BE2C (cell line): ENCODE data around the gene APOA4.

Source experiments
- DNase-seq: peaks from one replicate; pipeline ENCODE4 v3.0.0-alpha.2; 2020
- H3K27me3 ChIP-seq: fragments of 250-450 bp; sonication (Bioruptor Pico); 2 replicates; pipeline ENCODE4 v1.5.1; 2020; ENCODE audit warnings: mild to moderate bottlenecking
- H3K36me3 ChIP-seq: fragments of 250-450 bp; sonication (Bioruptor Pico); 2 replicates; pipeline ENCODE4 v1.5.1; 2020; ENCODE audit warnings: mild to moderate bottlenecking
- H3K4me1 ChIP-seq: fragments of 250-450 bp; sonication (Bioruptor Pico); 2 replicates; pipeline ENCODE4 v1.5.1; 2020
- H3K4me3 ChIP-seq: 2 replicates; pipeline ENCODE4 v1.5.1; 2011; ENCODE audit warnings: low read depth, low read length
- H3K9me3 ChIP-seq: fragments of 250-450 bp; sonication (Bioruptor Pico); 2 replicates; pipeline ENCODE4 v1.5.1; 2020
- TF ChIP-seq, protein P1 (sequence below): IDR thresholded peaks from 2 replicates; pipeline ENCODE4 v1.5.1; 2012; ENCODE audit warnings: mild to moderate bottlenecking, low read depth, low read length

APOA4 gene

DNA sequence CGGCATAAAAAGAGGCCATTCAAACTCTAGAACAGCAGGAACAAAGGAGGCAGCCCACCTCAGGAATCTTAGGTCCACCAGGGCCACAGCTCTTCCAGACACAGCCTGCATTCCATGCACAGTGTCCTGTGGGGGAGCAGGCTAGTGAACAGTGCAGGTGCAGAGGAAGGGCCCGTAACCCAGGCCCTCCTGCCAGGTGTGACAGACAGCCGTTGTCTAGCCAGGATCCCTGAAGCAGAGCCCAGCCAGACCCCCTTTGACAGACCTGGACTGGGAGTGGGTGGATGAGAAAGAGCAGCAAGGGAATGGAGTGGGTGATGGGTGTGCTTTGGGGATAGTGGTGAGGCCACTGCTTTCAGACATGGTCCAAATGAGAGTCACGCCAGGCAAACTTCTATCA lies 34.1 kb downstream of the APOA4 start:
- H3K27me3 ChIP-seq = no peaks in the 10 kb centered on the region
- H3K4me3 ChIP-seq = no peak overlapping the region
- H3K4me1 ChIP-seq = no peaks in the 10 kb centered on the region
- TF ChIP-seq, protein P1, sequence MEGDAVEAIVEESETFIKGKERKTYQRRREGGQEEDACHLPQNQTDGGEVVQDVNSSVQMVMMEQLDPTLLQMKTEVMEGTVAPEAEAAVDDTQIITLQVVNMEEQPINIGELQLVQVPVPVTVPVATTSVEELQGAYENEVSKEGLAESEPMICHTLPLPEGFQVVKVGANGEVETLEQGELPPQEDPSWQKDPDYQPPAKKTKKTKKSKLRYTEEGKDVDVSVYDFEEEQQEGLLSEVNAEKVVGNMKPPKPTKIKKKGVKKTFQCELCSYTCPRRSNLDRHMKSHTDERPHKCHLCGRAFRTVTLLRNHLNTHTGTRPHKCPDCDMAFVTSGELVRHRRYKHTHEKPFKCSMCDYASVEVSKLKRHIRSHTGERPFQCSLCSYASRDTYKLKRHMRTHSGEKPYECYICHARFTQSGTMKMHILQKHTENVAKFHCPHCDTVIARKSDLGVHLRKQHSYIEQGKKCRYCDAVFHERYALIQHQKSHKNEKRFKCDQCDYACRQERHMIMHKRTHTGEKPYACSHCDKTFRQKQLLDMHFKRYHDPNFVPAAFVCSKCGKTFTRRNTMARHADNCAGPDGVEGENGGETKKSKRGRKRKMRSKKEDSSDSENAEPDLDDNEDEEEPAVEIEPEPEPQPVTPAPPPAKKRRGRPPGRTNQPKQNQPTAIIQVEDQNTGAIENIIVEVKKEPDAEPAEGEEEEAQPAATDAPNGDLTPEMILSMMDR = no peak
- H3K9me3 ChIP-seq = no peaks in the 10 kb centered on the region
- H3K36me3 ChIP-seq = peaks cover 25% of the 10 kb centered on the region
- no peak for DNase-seq

DNA sequence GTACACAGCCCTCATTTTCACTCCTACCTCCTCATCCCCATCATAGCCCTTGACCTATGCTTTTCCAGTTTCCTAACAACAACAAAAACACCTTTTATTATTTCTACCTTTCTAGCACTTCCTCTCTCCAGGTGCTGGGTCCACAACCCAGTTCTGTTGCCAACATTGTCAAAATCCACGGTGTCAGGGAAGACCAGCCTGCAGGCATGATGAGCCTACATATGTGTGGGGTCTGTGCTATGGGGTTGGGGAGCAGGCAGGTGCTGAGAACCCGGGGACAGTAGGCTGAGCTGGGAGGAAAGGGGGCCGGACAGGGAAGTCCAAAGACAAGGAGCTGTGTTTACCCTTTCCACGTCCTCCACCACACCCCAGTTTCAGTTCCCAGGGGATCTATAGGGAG lies 34.6 kb downstream of the APOA4 start:
- TF ChIP-seq, protein P1 = no peak
- DNase-seq = no peak
- Histone ChIP-seq H3K27me3 (no peaks in the 10 kb centered on the region), H3K9me3 (no peaks in the 10 kb centered on the region), H3K4me3 (peak overlapping the region; percentile 96), H3K36me3 (peaks cover 27% of the 10 kb centered on the region), H3K4me1 (no peaks in the 10 kb centered on the region)

DNA sequence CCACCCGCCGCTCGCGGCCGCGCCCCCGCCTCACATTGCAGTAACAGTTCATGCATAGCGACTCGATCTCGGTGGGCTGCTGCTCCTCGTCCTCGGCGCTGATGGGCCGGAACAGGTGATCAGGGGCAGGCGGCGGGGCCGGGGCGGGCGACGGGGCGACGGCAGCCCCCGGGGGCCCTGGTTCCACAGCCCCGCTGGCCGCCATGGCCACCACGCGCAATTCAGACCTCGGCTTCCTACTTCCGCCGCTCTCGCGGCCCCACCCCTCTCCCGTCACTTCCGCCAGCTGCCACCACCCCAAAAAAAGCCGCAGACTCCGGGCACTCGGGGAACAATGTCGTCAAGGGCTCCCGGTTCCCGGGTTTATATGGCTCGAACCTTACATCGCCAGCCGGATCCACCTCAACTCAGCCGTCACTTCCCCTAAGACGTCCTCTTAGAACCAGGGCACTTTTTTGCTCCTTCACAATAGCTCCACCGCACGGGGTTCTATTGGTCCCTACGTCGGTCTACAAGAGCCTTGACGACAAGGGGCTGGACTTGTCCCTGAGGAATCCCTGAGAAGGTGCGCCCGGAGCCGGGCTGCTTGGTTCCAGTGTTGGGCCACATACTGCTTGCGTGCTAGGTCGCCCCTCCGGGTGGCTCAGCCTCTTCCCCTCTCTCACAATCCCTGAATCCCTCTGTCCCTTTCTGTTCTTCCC lies 35.2 kb downstream of the APOA4 start, which contains the start of gene ZPR1:
ZPR1 (minus strand) TSS at position 238 of the 701 bp plus-strand sequence; CDS start at position 205, 33 bp downstream.
- TF ChIP-seq, protein P1 = no peak
- H3K4me3 ChIP-seq = peak within 1 kb of the TSS; percentile 96
- H3K9me3 ChIP-seq = no peaks in the 10 kb centered on the region
- H3K4me1 ChIP-seq = no peaks in the 10 kb centered on the region
- DNase-seq = peak; percentile 70
- H3K27me3 ChIP-seq = no peaks in the 10 kb centered on the region
- peaks cover 33% of the 10 kb centered on the region for H3K36me3 ChIP-seq

DNA sequence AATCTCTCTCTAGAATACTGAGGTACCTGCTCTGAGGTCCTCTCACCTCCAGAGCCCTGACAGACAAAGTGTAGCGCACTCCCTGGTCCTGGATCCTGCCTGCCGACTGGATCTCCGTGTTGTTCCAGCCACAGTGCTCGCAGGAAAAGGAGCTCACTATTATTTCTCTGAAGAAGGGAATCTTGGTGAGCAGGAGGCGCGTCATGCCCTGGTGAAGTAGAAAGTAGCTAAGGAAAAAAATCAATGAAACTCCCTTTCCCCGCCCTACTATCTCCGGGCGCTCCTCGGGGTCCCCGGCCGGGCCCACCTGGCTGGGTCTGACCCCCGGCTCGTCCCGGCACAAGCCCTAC lies 35.7 kb downstream of the APOA4 start:
- peaks cover 33% of the 10 kb centered on the region for H3K36me3 ChIP-seq
- DNase-seq = no peak
- no peaks in the 10 kb centered on the region for H3K27me3 ChIP-seq
- H3K4me1 ChIP-seq = no peaks in the 10 kb centered on the region
- TF ChIP-seq, protein P1 = no peak
- H3K9me3 ChIP-seq = no peaks in the 10 kb centered on the region
- peak overlapping the region; percentile 96 for H3K4me3 ChIP-seq

DNA sequence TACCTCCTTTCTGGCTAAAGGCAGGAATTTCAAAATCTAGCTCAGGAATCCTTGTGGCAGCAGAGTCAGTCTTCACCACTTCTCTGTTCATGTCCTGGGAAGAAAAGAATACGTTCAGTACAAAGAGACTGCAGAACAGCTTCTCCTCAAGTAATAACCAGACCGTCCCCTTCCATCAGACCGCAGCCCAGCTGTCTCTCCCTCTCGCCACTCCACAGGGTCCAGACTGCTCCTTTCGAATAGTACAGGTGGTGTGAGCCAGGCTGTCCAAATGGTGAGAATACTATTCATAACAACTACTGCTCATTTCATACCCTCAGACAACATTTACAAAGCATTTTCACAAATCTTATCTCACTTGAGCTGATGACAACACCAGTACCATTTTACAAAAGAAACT lies 36.1 kb downstream of the APOA4 start:
- Histone ChIP-seq H3K4me1 (no peaks in the 10 kb centered on the region), H3K36me3 (peaks cover 33% of the 10 kb centered on the region), H3K27me3 (no peaks in the 10 kb centered on the region), H3K9me3 (no peaks in the 10 kb centered on the region), H3K4me3 (peak overlapping the region; percentile 96)
- TF ChIP-seq, protein P1 = no peak
- no peak for DNase-seq

DNA sequence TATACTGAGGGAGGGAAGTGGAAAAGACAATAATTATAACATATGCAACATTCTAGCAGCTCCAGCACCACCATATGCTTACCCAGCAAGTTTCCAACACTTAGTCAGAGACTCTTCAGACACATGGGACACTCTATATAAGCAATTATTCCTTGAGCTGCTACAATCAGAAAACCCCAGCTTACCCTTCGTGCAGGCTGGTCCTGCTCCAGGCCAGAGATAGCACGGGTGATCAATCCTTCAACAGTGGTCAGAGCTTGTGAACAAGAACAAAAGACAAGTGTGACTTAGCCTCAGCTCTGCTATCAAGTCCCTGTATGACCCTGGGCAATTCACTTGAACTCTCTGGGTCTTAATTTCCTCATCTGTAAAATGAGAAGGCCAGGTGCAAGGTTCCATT lies 36.8 kb downstream of the APOA4 start:
- no peaks in the 10 kb centered on the region for H3K4me1 ChIP-seq
- no peak for DNase-seq
- H3K9me3 ChIP-seq = no peaks in the 10 kb centered on the region
- TF ChIP-seq, protein P1 = no peak
- H3K36me3 ChIP-seq = peaks cover 37% of the 10 kb centered on the region
- H3K27me3 ChIP-seq = no peaks in the 10 kb centered on the region
- no peak overlapping the region; the same call in 1 of the 2 replicates for H3K4me3 ChIP-seq
